H9 (cell line): ENCODE measurements around the gene C2CD2. TPM values are rescaled to one million over a fixed set of nuclear protein-coding genes. Genes with fewer than 3 reads are reported as not detected.

ENCODE experiments used
- DNase-seq: peaks from one replicate; pipeline ENCODE4 v3.0.0-alpha.2; 2017
- H2AFZ ChIP-seq: one replicate; pipeline ENCODE4 v1.6.1; 2013; ENCODE audit warnings: mild to moderate bottlenecking, low read length, control low read depth, moderate library complexity
- H2AK5ac ChIP-seq: 2 replicates; pipeline ENCODE4 v1.6.1; 2013; ENCODE audit warnings: low read length, control low read depth, mixed read lengths; ENCODE audit not compliant: insufficient read length
- H2BK120ac ChIP-seq: one replicate; pipeline ENCODE4 v1.6.1; 2013; ENCODE audit warnings: low read depth, mild to moderate bottlenecking, low read length, control low read depth, inconsistent platforms; ENCODE audit not compliant: poor library complexity, severe bottlenecking
- H2BK12ac ChIP-seq: 2 replicates; pipeline ENCODE4 v1.6.1; 2013; ENCODE audit warnings: low read length, control low read depth, mixed read lengths, low read depth; ENCODE audit not compliant: insufficient read length
- H2BK15ac ChIP-seq: 2 replicates; pipeline ENCODE4 v1.6.1; 2013; ENCODE audit warnings: low read depth, low read length, control low read depth
- H2BK20ac ChIP-seq: one replicate; pipeline ENCODE4 v1.6.1; 2013; ENCODE audit warnings: low read depth, mild to moderate bottlenecking, low read length, control low read depth, inconsistent platforms; ENCODE audit not compliant: poor library complexity, severe bottlenecking
- H2BK5ac ChIP-seq: 2 replicates; pipeline ENCODE4 v1.6.1; 2013; ENCODE audit warnings: low read length, control low read depth, mixed read lengths; ENCODE audit not compliant: insufficient read length
- H3K14ac ChIP-seq: 2 replicates; pipeline ENCODE4 v1.6.1; 2013; ENCODE audit warnings: low read length, control low read depth; ENCODE audit not compliant: insufficient read depth
- H3K18ac ChIP-seq: 2 replicates; pipeline ENCODE4 v1.6.1; 2013; ENCODE audit warnings: low read depth, mild to moderate bottlenecking, mixed read lengths, low read length, control low read depth; ENCODE audit not compliant: insufficient read length
- H3K23ac ChIP-seq: 2 replicates; pipeline ENCODE4 v1.6.1; 2013; ENCODE audit warnings: low read length, control low read depth, mixed read lengths, low read depth; ENCODE audit not compliant: insufficient read length
- H3K23me2 ChIP-seq: 2 replicates; pipeline ENCODE4 v1.6.1; 2013; ENCODE audit warnings: low read depth, mild to moderate bottlenecking, mixed read lengths, low read length, control low read depth; ENCODE audit not compliant: insufficient read length, poor library complexity, severe bottlenecking
- H3K27ac ChIP-seq: 2 replicates; pipeline ENCODE4 v1.5.1; 2013; ENCODE audit warnings: low read length, control low read depth, mixed read lengths, low read depth; ENCODE audit not compliant: insufficient read length
- H3K27me3 ChIP-seq: 2 replicates; pipeline ENCODE4 v1.6.1; 2013; ENCODE audit warnings: low read length, control low read depth, inconsistent platforms; ENCODE audit not compliant: insufficient read depth
- H3K4ac ChIP-seq: 2 replicates; pipeline ENCODE4 v1.6.1; 2013; ENCODE audit warnings: low read depth, mild to moderate bottlenecking, control low read depth, inconsistent platforms, low read length, moderate library complexity
- H3K4me1 ChIP-seq: 2 replicates; pipeline ENCODE4 v1.6.1; 2013; ENCODE audit warnings: low read length, control low read depth, inconsistent platforms; ENCODE audit not compliant: insufficient read depth
- H3K4me2 ChIP-seq: 2 replicates; pipeline ENCODE4 v1.6.1; 2013; ENCODE audit warnings: low read length, control low read depth, mixed read lengths; ENCODE audit not compliant: insufficient read length, insufficient read depth
- H3K56ac ChIP-seq: 2 replicates; pipeline ENCODE4 v1.6.1; 2013; ENCODE audit warnings: low read depth, mild to moderate bottlenecking, mixed read lengths, low read length, control low read depth; ENCODE audit not compliant: insufficient read length
- H3K79me1 ChIP-seq: 2 replicates; pipeline ENCODE4 v1.6.1; 2013; ENCODE audit warnings: low read depth, mild to moderate bottlenecking, moderate library complexity, low read length, control low read depth, inconsistent platforms; ENCODE audit not compliant: insufficient read depth, poor library complexity, severe bottlenecking
- H3K79me2 ChIP-seq: 2 replicates; pipeline ENCODE4 v1.6.1; 2013; ENCODE audit warnings: low read length, control low read depth, inconsistent platforms; ENCODE audit not compliant: insufficient read depth
- H3K9ac ChIP-seq: 2 replicates; pipeline ENCODE4 v1.6.1; 2013; ENCODE audit warnings: low read length, control low read depth, mixed read lengths; ENCODE audit not compliant: insufficient read length; ENCODE audit errors: extremely low read depth
- H3K9me3 ChIP-seq: one replicate; pipeline ENCODE4 v1.6.1; 2013; ENCODE audit warnings: low read depth, low read length, inconsistent platforms; ENCODE audit not compliant: control insufficient read depth
- H3T11ph ChIP-seq: one replicate; pipeline ENCODE4 v1.6.1; 2013; ENCODE audit warnings: mild to moderate bottlenecking, low read length, control low read depth, inconsistent platforms
- H4K20me1 ChIP-seq: one replicate; pipeline ENCODE4 v1.6.1; 2013; ENCODE audit not compliant: control insufficient read depth, insufficient read length, insufficient read depth
- H4K5ac ChIP-seq: 2 replicates; pipeline ENCODE4 v1.6.1; 2013; ENCODE audit warnings: low read depth, mild to moderate bottlenecking, mixed read lengths, low read length, control low read depth; ENCODE audit not compliant: insufficient read length
- H4K8ac ChIP-seq: replicated peaks from 2 replicates; pipeline ENCODE4 v1.6.1; 2013; ENCODE audit warnings: low read length, control low read depth, mixed read lengths, low read depth; ENCODE audit not compliant: insufficient read length
- H4K91ac ChIP-seq: 2 replicates; pipeline ENCODE4 v1.6.1; 2013; ENCODE audit warnings: low read depth, mild to moderate bottlenecking, moderate library complexity, mixed read lengths, low read length, control low read depth; ENCODE audit not compliant: insufficient read length
- H3K27ac Mint-ChIP-seq, 3 experiments: 2 replicates in 2 of 3; 3 replicates in 1 of 3; pipeline ENCODE4 v1.8.0; 2020 to 2021; ENCODE audit warnings: mixed read lengths in 3 of 3, mild to moderate bottlenecking in 1 of 3, moderate library complexity in 1 of 3
- H3K27me3 Mint-ChIP-seq: 2 replicates; pipeline ENCODE4 v1.8.0; 2021; ENCODE audit warnings: low read depth, mild to moderate bottlenecking, moderate library complexity, mixed read lengths
- H3K36me3 Mint-ChIP-seq, 3 experiments: 2 replicates in 2 of 3; 3 replicates in 1 of 3; pipeline ENCODE4 v1.8.0; 2020 to 2021; ENCODE audit warnings: low read depth in 3 of 3, mixed read lengths in 3 of 3; ENCODE audit not compliant: insufficient read depth in 1 of 3
- H3K4me1 Mint-ChIP-seq, 2 experiments: 2 replicates each; pipeline ENCODE4 v1.8.0; 2020; ENCODE audit warnings: mixed read lengths in 2 of 2
- H3K4me3 Mint-ChIP-seq, 2 experiments: 2 replicates in 1 of 2; 3 replicates in 1 of 2; pipeline ENCODE4 v1.8.0; 2020 to 2021; ENCODE audit warnings: mild to moderate bottlenecking in 2 of 2, mixed read lengths in 2 of 2, moderate library complexity in 1 of 2
- H3K9me3 Mint-ChIP-seq, 2 experiments: 2 replicates in 1 of 2; 3 replicates in 1 of 2; pipeline ENCODE4 v1.8.0; 2020; ENCODE audit warnings: mild to moderate bottlenecking in 2 of 2, mixed read lengths in 2 of 2, moderate library complexity in 1 of 2
- WGBS: extraction: QIAGEN DNeasy Blood & Tissue Kit; methylation state at CpG from one replicate; pipeline ENCODE4 v1.1.7; 2013; ENCODE audit warnings: missing lambda C conversion rate, low lambda C conversion rate, mixed read lengths; ENCODE audit not compliant: insufficient read length; ENCODE audit errors: extremely low coverage; 5-methylcytosine and 5-hydroxymethylcytosine counted together
- total RNA-seq: library from RNA; stranded (reverse); gene quantifications from 2 replicates; pipeline ENCODE4 v1.2.1, GENCODE V29; 2021
- TF ChIP-seq, protein P1 (sequence below): fragments of 200-600 bp; sonication (generic); conservative IDR thresholded peaks from 3 replicates; pipeline ENCODE4 v1.8.0; 2021; ENCODE audit warnings: antibody characterized with exemption, mild to moderate bottlenecking

The C2CD2 gene
- total RNA-seq, 1 experiment from 2014 or later: 14.6 TPM

DNA sequence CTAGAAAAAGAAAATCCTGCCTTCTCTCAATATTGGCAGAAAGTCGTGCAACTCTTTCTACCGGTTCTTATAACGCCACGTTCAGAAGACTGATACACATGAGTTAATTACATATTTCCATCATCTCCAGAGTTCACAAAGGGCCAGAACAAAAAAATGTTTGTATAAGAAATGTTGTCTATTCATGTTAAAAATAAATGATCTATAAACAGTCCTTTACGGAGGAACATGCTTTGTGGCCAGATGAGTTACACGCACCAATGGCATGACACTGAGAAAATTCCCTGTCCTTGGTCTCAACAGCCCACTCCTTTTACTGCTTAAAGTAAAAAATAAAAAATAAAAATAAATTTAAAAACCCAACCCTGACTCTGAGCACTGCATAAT, 29.5 kb downstream of the C2CD2 start:
- Histone ChIP-seq H3K4me1 (peaks cover 4% of the 10 kb centered on the region), H3K79me2 (no peaks in the 10 kb centered on the region), H2BK15ac (no peak overlapping the region), H3K23me2 (no peaks in the 10 kb centered on the region), H2BK120ac (no peak overlapping the region), H3K9me3 (no peaks in the 10 kb centered on the region), H3K18ac (no peak overlapping the region), H3K27ac (no peak overlapping the region), H4K91ac (no peak overlapping the region), H4K20me1 (no peaks in the 10 kb centered on the region), H3K9ac (no peak overlapping the region), H2BK5ac (no peak overlapping the region), H2AK5ac (no peak overlapping the region), H3K23ac (no peak overlapping the region), H3K4ac (no peak overlapping the region), H3K79me1 (no peaks in the 10 kb centered on the region), H4K8ac (no peak overlapping the region), H3K56ac (no peak overlapping the region), H3K27me3 (no peaks in the 10 kb centered on the region), H4K5ac (no peak overlapping the region), H2BK12ac (no peak overlapping the region), H3K4me2 (no peak overlapping the region), H2AFZ (no peak overlapping the region), H2BK20ac (no peak overlapping the region), H3K14ac (no peak overlapping the region), H3T11ph (no peak overlapping the region)
- Mint-ChIP-seq H3K4me3 (no peak overlapping the region), H3K27me3 (no peaks in the 10 kb centered on the region), H3K27ac (no peak overlapping the region), H3K4me1 (peaks cover 22 to 35% of the 10 kb centered on the region in 2 experiments), H3K9me3 (no peaks in the 10 kb centered on the region), H3K36me3 (no peaks in the 10 kb centered on the region)
- DNase-seq: no peak
- TF ChIP-seq, protein P1, sequence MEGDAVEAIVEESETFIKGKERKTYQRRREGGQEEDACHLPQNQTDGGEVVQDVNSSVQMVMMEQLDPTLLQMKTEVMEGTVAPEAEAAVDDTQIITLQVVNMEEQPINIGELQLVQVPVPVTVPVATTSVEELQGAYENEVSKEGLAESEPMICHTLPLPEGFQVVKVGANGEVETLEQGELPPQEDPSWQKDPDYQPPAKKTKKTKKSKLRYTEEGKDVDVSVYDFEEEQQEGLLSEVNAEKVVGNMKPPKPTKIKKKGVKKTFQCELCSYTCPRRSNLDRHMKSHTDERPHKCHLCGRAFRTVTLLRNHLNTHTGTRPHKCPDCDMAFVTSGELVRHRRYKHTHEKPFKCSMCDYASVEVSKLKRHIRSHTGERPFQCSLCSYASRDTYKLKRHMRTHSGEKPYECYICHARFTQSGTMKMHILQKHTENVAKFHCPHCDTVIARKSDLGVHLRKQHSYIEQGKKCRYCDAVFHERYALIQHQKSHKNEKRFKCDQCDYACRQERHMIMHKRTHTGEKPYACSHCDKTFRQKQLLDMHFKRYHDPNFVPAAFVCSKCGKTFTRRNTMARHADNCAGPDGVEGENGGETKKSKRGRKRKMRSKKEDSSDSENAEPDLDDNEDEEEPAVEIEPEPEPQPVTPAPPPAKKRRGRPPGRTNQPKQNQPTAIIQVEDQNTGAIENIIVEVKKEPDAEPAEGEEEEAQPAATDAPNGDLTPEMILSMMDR: no peak
- WGBS: no CpG with 5 or more reads among the region's 6 CpGs
